HG03175 (cell line): ENCODE results near the gene ALK.
A peak's percentile ranks its signal among the peaks of the same experiment; 100 is the strongest.
"Not testable (repeated sequence)": the region's sequence is repeated elsewhere in the genome, so short reads cannot be mapped to it uniquely, and the experiment has no call there.

Experiments
- ATAC-seq: cut with Tn5 transposase; IDR thresholded peaks from one replicate; pipeline ENCODE4 v1.9.1; 2021; ENCODE audit warnings: mild to moderate bottlenecking, moderate library complexity; ENCODE audit not compliant: unreplicated experiment

The ALK gene

GRCh38 chr2:29761278-29761677, 160.1 kb downstream of the ALK start:
- ATAC-seq = no peak

- no peak for ATAC-seq
These were observed 161.4 kb downstream of the ALK start for GRCh38 chr2:29760008-29760407.

GRCh38 chr2:29759360-29759759, 162.0 kb downstream of the ALK start:
- no peak for ATAC-seq

GRCh38 chr2:29755829-29756228, 165.6 kb downstream of the ALK start:
- ATAC-seq = no peak

GRCh38 chr2:29755233-29755632, 166.2 kb downstream of the ALK start:
- no peak for ATAC-seq

GRCh38 chr2:29753671-29754444, 167.5 kb downstream of the ALK start:
- no peak for ATAC-seq

- ATAC-seq = peak; percentile 55
These were observed 170.0 kb downstream of the ALK start for GRCh38 chr2:29751390-29751789.

- ATAC-seq = not testable (repeated sequence)
These were observed 170.9 kb downstream of the ALK start for GRCh38 chr2:29750463-29750862.

- no peak for ATAC-seq
These were observed 171.5 kb downstream of the ALK start for GRCh38 chr2:29749843-29750242.

- ATAC-seq = no peak
These were observed 172.3 kb downstream of the ALK start for GRCh38 chr2:29749041-29749440.

- no peak for ATAC-seq
These were observed 173.5 kb downstream of the ALK start for GRCh38 chr2:29747786-29748470.

- ATAC-seq = peak; percentile 71
These were observed 176.4 kb downstream of the ALK start for GRCh38 chr2:29744976-29745375.

GRCh38 chr2:29743516-29743915, 177.9 kb downstream of the ALK start:
- ATAC-seq = no peak

GRCh38 chr2:29742656-29743055, 178.7 kb downstream of the ALK start:
- no peak for ATAC-seq

GRCh38 chr2:29741132-29741531, 180.3 kb downstream of the ALK start:
- ATAC-seq = no peak

GRCh38 chr2:29733965-29734364, 187.4 kb downstream of the ALK start:
- no peak for ATAC-seq

GRCh38 chr2:29733213-29733612, 188.2 kb downstream of the ALK start:
- ATAC-seq = no peak

- no peak for ATAC-seq
These were observed 189.4 kb downstream of the ALK start for GRCh38 chr2:29731948-29732347.

- no peak for ATAC-seq
These were observed 191.5 kb downstream of the ALK start for GRCh38 chr2:29729932-29730331.

GRCh38 chr2:29729401-29729800, 192.0 kb downstream of the ALK start:
- ATAC-seq = no peak

GRCh38 chr2:29726976-29727375, 194.4 kb downstream of the ALK start:
- no peak for ATAC-seq

- no peak for ATAC-seq
These were observed 195.8 kb downstream of the ALK start for GRCh38 chr2:29725610-29726009.
